ENCODE results near the gene SRSF9. TPM values are rescaled to one million over a fixed set of nuclear protein-coding genes. Genes with fewer than 3 reads are reported as not detected.

SRSF9 gene
- total and polyA plus RNA-seq, 2 of the 13 experiments (the other 11 are each of a cell fraction or from before 2014, with no cell fraction given) = 125 to 144 TPM

GRCh38 chr12:120469450-120470149, at the start of gene SRSF9 (continued):
- TF ChIP-seq PHB2 (IDR thresholded peaks at IDR 0.05; ENCODE audit: partially characterized antibody) (no peak), ZFP62 (CRISPR knock-in tag; IDR thresholded peaks at IDR 0.05) (no peak), SP140L (CRISPR knock-in tag; IDR thresholded peaks at IDR 0.05; ENCODE audit: borderline replicate concordance) (0 out of 2 replicates have a peak, but pooled peaks have one; percentile 32), HMG20A (CRISPR knock-in tag; IDR thresholded peaks at IDR 0.05; ENCODE audit: borderline replicate concordance) (no peak), FIP1L1 (IDR thresholded peaks at IDR 0.05; ENCODE audit: borderline replicate concordance, insufficient read depth, low read depth, low read length) (no peak), ZNF138 (CRISPR knock-in tag; IDR thresholded peaks at IDR 0.05; ENCODE audit: low read depth) (no peak), BRCA1 (CRISPR knock-in tag; IDR thresholded peaks at IDR 0.05) (no peak), MLXIP (CRISPR knock-in tag; IDR thresholded peaks at IDR 0.05; ENCODE audit: borderline replicate concordance) (no peak), KLF12 (CRISPR knock-in tag; IDR thresholded peaks at IDR 0.05; ENCODE audit: borderline replicate concordance) (no peak), NR1H2 (CRISPR knock-in tag; IDR thresholded peaks at IDR 0.05; ENCODE audit: borderline replicate concordance, low read depth) (0 out of 2 replicates have a peak, but pooled peaks have one; percentile 23), SP4 (CRISPR knock-in tag; IDR thresholded peaks at IDR 0.05) (no peak), JDP2 (CRISPR knock-in tag; IDR thresholded peaks at IDR 0.05; ENCODE audit: borderline replicate concordance) (no peak), LCORL (IDR thresholded peaks at IDR 0.05) (no peak), LCORL (CRISPR knock-in tag; IDR thresholded peaks at IDR 0.05) (peak; percentile 80), SIN3A (IDR thresholded peaks at IDR 0.05; ENCODE audit: borderline replicate concordance, low read depth, low read length) (no peak), MAFF (IDR thresholded peaks at IDR 0.05; ENCODE audit: low read depth, low read length) (no peak), AHR (CRISPR knock-in tag; IDR thresholded peaks at IDR 0.05) (no peak; the same call in 1 of the 2 replicates), ZFY (CRISPR knock-in tag; IDR thresholded peaks at IDR 0.05) (peak; percentile 84), ZNF276 (CRISPR knock-in tag; IDR thresholded peaks at IDR 0.05; ENCODE audit: low read depth) (peak; percentile 61; the same call in 1 of the 2 replicates), ZNF121 (CRISPR knock-in tag; IDR thresholded peaks at IDR 0.05) (no peak), ZNF512B (CRISPR knock-in tag; IDR thresholded peaks at IDR 0.05; ENCODE audit: borderline replicate concordance) (no peak), MIER3 (CRISPR knock-in tag; IDR thresholded peaks at IDR 0.05; ENCODE audit: borderline replicate concordance) (peak; percentile 30; the same call in 1 of the 2 replicates)

Measured in HepG2 (cell line).